Measurements from ENCODE around the gene TEX22.

The TEX22 gene

DNA sequence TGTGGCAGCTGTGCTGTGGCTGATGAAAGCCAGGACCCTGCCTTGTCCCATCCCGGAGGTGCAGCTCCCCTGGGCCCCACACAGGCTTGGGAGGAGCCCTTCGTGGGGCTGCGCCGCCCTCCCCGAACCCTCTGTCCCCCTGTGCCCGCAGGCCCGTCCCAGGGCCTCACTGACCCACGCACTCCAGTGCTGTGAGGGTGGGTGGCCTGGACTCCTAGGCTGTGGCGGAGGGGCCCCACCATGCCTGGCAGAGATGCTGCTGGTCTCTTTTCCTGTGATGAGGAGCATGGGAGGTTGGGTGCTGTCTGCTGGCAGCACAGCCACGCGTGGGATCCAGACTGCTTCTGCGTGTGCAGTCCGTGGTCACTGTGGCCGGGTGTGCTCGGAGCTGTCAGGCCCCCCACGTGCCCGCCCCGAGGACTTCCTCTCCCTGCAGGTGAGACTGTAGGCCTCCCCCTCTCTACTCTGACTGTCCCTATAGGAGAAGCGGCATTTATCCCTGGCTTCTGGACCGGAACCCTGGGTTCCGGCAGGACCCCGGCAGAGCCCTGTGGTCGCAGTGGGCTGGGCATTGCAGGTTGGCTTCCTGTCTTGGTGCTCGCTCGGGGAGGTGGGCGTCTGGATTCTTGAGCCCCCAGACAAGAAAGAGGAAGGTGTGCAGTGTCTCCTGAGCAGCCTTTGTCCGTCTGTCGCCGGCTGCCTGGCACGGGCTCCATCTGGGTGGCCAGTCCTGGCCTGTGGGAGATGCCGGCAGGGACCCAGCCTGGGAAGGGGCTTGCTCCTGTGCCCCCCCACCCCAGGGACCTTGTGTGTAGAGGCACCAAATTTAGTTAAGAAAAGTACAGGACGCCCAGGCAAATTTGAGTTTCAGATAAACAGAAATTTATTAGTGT is 23.6 kb downstream of the TEX22 start (continued):
- no peak for TF ChIP-seq ZNF394 (tag by site-specific recombination; IDR thresholded peaks at IDR 0.05; ENCODE audit: borderline replicate concordance)

DNA sequence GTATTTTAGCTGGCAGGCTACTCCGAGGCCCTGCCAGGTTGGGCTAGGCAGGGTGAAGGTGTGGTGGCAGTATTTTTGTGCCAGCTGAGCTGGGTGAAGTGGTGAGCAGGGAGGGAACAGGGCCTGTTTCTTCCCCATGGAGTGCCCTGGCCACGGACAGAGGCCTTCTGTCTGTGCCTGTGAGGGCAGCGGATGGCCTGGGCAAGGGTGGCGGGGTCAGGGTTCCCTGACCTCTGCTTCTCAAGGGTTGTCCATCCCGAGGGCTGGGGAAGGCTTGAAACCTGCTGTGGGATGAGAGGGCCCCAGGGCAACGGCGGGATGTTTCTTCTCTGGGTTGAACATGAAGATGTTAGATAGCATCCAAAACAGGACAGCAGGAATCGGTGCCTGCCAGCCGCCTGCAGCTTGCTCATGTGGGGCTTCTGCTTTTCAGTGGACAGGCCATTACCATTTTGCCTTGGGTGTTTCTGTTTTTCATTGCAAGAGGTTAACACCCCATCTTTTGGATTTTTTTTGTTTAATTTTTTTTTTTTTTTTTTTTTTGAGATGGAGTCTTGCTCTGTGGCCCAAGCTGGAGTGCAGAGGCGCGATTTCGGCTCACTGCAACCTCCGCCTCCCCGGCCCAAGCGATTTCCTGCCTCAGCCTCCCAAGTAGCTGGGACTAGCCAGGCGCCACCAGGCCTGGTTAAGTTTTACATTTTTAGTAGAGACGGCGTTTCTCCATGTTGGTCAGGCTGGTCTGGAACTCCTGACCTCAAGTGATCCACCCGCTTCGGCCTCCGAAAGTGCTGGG is 24.6 kb downstream of the TEX22 start:
- Histone ChIP-seq H3K4me1 (ENCODE audit: control insufficient read depth, insufficient read depth, low read length) (peaks cover 10% of the 10 kb centered on the region), H3K4me3 (ENCODE audit: low read depth, low read length) (no peak overlapping the region)
- CTCF ChIA-PET: interaction anchor here (1.4 kb wide), 1 partner anchor 105 kb away, joined by 4 read pairs; no protein-coding TSS in a partner anchor

GRCh38 chr14:105423488-105424195 is 25.3 kb downstream of the TEX22 start:
- CTCF ChIA-PET: interaction anchor here (1.4 kb wide), 1 partner anchor 105 kb away, joined by 4 read pairs; no protein-coding TSS in a partner anchor
- H3K9me3 ChIP-seq (ENCODE audit: control insufficient read depth, insufficient read depth, low read depth, low read length): no peaks in the 10 kb centered on the region
- H3K27ac ChIP-seq (ENCODE audit: extremely low read depth, low read depth, low read length): no peak overlapping the region
- peaks cover 14 to 59% of the 10 kb centered on the region in 2 experiments; a peak in 2 of 3 replicates for H3K36me3 ChIP-seq (ENCODE audit: control insufficient read depth in 2 of 2, insufficient read depth in 1 of 2, low read length in 2 of 2)
- H3K4me1 ChIP-seq (ENCODE audit: control insufficient read depth, insufficient read depth, low read length): peaks cover 10% of the 10 kb centered on the region
- H3K4me3 ChIP-seq (ENCODE audit: low read depth, low read length): no peak overlapping the region
- POLR2A ChIA-PET: interaction anchor here (1.5 kb wide), 1 partner anchor 66 kb away, joined by 7 read pairs; no protein-coding TSS in a partner anchor
- TF ChIP-seq ZNF174 (tag by site-specific recombination; IDR thresholded peaks at IDR 0.05) (no peak), ZBTB26 (tag by site-specific recombination; optimal IDR thresholded peaks at IDR 0.05) (no peak)
- TF ChIP-seq, protein P1, sequence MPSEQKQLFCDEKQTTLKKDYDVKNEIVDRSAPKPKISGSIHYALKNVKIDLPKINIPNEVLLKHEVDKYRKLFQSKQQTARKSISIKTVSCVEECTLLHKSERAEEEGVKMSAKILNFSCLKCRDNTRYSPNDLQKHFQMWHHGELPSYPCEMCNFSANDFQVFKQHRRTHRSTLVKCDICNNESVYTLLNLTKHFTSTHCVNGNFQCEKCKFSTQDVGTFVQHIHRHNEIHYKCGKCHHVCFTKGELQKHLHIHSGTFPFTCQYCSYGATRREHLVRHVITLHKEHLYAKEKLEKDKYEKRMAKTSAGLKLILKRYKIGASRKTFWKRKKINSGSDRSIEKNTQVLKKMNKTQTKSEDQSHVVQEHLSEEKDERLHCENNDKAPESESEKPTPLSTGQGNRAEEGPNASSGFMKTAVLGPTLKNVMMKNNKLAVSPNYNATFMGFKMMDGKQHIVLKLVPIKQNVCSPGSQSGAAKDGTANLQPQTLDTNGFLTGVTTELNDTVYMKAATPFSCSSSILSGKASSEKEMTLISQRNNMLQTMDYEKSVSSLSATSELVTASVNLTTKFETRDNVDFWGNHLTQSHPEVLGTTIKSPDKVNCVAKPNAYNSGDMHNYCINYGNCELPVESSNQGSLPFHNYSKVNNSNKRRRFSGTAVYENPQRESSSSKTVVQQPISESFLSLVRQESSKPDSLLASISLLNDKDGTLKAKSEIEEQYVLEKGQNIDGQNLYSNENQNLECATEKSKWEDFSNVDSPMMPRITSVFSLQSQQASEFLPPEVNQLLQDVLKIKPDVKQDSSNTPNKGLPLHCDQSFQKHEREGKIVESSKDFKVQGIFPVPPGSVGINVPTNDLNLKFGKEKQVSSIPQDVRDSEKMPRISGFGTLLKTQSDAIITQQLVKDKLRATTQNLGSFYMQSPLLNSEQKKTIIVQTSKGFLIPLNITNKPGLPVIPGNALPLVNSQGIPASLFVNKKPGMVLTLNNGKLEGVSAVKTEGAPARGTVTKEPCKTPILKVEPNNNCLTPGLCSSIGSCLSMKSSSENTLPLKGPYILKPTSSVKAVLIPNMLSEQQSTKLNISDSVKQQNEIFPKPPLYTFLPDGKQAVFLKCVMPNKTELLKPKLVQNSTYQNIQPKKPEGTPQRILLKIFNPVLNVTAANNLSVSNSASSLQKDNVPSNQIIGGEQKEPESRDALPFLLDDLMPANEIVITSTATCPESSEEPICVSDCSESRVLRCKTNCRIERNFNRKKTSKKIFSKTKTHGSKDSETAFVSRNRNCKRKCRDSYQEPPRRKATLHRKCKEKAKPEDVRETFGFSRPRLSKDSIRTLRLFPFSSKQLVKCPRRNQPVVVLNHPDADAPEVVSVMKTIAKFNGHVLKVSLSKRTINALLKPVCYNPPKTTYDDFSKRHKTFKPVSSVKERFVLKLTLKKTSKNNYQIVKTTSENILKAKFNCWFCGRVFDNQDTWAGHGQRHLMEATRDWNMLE (tag by site-specific recombination; conservative IDR thresholded peaks at IDR 0.05; ENCODE audit: low read depth): no peak

More for the DNA sequence above, 24.6 kb downstream of the TEX22 start:
- TF ChIP-seq ZNF175 (tag by site-specific recombination; IDR thresholded peaks at IDR 0.05) (no peak), HIC1 (tag by site-specific recombination; IDR thresholded peaks at IDR 0.05) (peak; percentile 62), ZXDB (tag by site-specific recombination; IDR thresholded peaks at IDR 0.05) (no peak), ZNF223 (tag by site-specific recombination; IDR thresholded peaks at IDR 0.05) (no peak)
- TF ChIP-seq, protein P2, sequence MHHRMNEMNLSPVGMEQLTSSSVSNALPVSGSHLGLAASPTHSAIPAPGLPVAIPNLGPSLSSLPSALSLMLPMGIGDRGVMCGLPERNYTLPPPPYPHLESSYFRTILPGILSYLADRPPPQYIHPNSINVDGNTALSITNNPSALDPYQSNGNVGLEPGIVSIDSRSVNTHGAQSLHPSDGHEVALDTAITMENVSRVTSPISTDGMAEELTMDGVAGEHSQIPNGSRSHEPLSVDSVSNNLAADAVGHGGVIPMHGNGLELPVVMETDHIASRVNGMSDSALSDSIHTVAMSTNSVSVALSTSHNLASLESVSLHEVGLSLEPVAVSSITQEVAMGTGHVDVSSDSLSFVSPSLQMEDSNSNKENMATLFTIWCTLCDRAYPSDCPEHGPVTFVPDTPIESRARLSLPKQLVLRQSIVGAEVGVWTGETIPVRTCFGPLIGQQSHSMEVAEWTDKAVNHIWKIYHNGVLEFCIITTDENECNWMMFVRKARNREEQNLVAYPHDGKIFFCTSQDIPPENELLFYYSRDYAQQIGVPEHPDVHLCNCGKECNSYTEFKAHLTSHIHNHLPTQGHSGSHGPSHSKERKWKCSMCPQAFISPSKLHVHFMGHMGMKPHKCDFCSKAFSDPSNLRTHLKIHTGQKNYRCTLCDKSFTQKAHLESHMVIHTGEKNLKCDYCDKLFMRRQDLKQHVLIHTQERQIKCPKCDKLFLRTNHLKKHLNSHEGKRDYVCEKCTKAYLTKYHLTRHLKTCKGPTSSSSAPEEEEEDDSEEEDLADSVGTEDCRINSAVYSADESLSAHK (tag by site-specific recombination; IDR thresholded peaks at IDR 0.05): peak; percentile 81
- TF ChIP-seq, protein P3, sequence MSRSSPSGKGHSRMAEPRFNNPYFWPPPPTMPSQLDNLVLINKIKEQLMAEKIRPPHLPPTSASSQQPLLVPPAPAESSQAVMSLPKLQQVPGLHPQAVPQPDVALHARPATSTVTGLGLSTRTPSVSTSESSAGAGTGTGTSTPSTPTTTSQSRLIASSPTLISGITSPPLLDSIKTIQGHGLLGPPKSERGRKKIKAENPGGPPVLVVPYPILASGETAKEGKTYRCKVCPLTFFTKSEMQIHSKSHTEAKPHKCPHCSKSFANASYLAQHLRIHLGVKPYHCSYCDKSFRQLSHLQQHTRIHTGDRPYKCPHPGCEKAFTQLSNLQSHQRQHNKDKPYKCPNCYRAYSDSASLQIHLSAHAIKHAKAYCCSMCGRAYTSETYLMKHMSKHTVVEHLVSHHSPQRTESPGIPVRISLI (tag by site-specific recombination; IDR thresholded peaks at IDR 0.05): peak; percentile 54; the same call in 1 of the 2 replicates
- peaks cover 8 to 53% of the 10 kb centered on the region in 2 experiments; a peak in 2 of 3 replicates for H3K36me3 ChIP-seq (ENCODE audit: control insufficient read depth in 2 of 2, insufficient read depth in 1 of 2, low read length in 2 of 2)
- H3K27ac ChIP-seq (ENCODE audit: extremely low read depth, low read depth, low read length): peak overlapping the region; percentile 46; the same call in 1 of the 2 replicates
- no peaks in the 10 kb centered on the region for H3K9me3 ChIP-seq (ENCODE audit: control insufficient read depth, insufficient read depth, low read depth, low read length)
- POLR2A ChIA-PET: interaction anchor here (1.5 kb wide), 1 partner anchor 66 kb away, joined by 7 read pairs; no protein-coding TSS in a partner anchor
